Adrenal gland (tissue), 5 donors: Measurements from ENCODE around the gene CTSZ.

Experiments used
- CTCF ChIP-seq, 6 experiments: fragments of 450-650 bp in 4 of 6; fragments of 200-600 bp in 2 of 6; sonication (generic) in 1 of 6; IDR thresholded peaks; 1 replicate in 5 of 6; 2 replicates in 1 of 6; pipeline versions ENCODE4 v1.5.1 to v1.8.0; 2016 to 2021; ENCODE audit warnings: antibody characterized with exemption in 6 of 6, mild to moderate bottlenecking in 2 of 6, moderate library complexity in 1 of 6
- POLR2A ChIP-seq, 2 donors: fragments of 450-650 bp; IDR thresholded peaks; one replicate each; pipeline ENCODE4 v1.6.1; 2017; ENCODE audit warnings: antibody characterized with exemption in 2 of 2, mild to moderate bottlenecking in 2 of 2, moderate library complexity in 1 of 2
- donor health status: DM: no; HTN: no; CAD: no.

- TF ChIP-seq CTCF (IDR thresholded peaks at IDR 0.05) (no peak), POLR2A (IDR thresholded peaks at IDR 0.05) (no peak)
These were observed 20.8 kb upstream of the CTSZ start for GRCh38 chr20:59027741-59028320.
